GM12878 (cell line): ENCODE data around the gene BTNL8. TPM values are rescaled to one million over a fixed set of nuclear protein-coding genes. Genes with fewer than 3 reads are reported as not detected.
A peak's percentile ranks its signal among the peaks of the same experiment; 100 is the strongest.

Source experiments
- ATAC-seq: fragments of 200-7000 bp; cut with Tn5 transposase; 3 replicates; pipeline ENCODE4 v1.9.1; 2020; ENCODE audit warnings: mild to moderate bottlenecking, moderate library complexity
- BruUV-seq: library from RNA; stranded (reverse); fragments of 400-500 nt; replicated peaks from 2 replicates; lab custom pipeline; 2021; lab: Mats Ljungman, UMichigan
- CTCF ChIA-PET: fragments of 300-600 bp; sonication (Branson Sonifier 250); formaldehyde crosslinking; extraction: SDS; loops from one replicate; lab custom pipeline; 2021; ENCODE audit warnings: inconsistent platforms; lab: Yijun Ruan, JAX
- POLR2A ChIA-PET: fragments of 350-600 bp; formaldehyde crosslinking; extraction: SDS; loops from one replicate; lab custom pipeline; 2021; ENCODE audit warnings: inconsistent platforms; lab: Charles Lee
- RAD21 ChIA-PET: fragments of 300-600 bp; sonication (Branson Sonifier 250); formaldehyde crosslinking; loops from one replicate; lab custom pipeline; 2023; ENCODE audit warnings: antibody characterized with exemption; ENCODE audit not compliant: unreplicated experiment; lab: Charles Lee
- SMC1A ChIA-PET: fragments of 300-600 bp; sonication (Branson Sonifier 250); formaldehyde crosslinking; loops from one replicate; lab custom pipeline; 2023; ENCODE audit not compliant: unreplicated experiment, uncharacterized antibody; lab: Charles Lee
- DNase-seq: peaks from one replicate; pipeline ENCODE4 v3.0.0-alpha.2; 2011; ENCODE audit warnings: low read depth, low spot score
- FAIRE-seq: peaks from 3 replicates; lab custom pipeline; 2011; peaks lifted over from hg19 to GRCh38; lab: Jason Lieb, UNC
- H2AFZ ChIP-seq: 2 replicates; pipeline ENCODE4 v1.6.0; 2011; ENCODE audit warnings: low read depth, low read length, control low read depth; ENCODE audit not compliant: control insufficient read depth
- H3K27ac ChIP-seq: 2 replicates; pipeline ENCODE4 v1.5.1; 2011; ENCODE audit warnings: control low read depth; ENCODE audit not compliant: control insufficient read depth, insufficient read depth
- H3K27me3 ChIP-seq, 2 experiments: replicated peaks in 1 of 2; 2 replicates each; pipeline versions ENCODE4 v1.6.0 to v1.6.1; 2011; ENCODE audit warnings: low read length in 1 of 2; ENCODE audit not compliant: control insufficient read depth in 2 of 2, insufficient read depth in 2 of 2
- H3K36me3 ChIP-seq, 2 experiments: 2 replicates each; pipeline ENCODE4 v1.5.1; 2011; ENCODE audit warnings: low read length in 1 of 2; ENCODE audit not compliant: control insufficient read depth in 2 of 2, insufficient read depth in 2 of 2
- H3K4me1 ChIP-seq: 2 replicates; pipeline ENCODE4 v1.6.1; 2011; ENCODE audit warnings: mild to moderate bottlenecking, low read length, moderate library complexity, mixed read lengths; ENCODE audit not compliant: control insufficient read depth, insufficient read depth
- H3K4me2 ChIP-seq: 2 replicates; pipeline ENCODE4 v1.6.0; 2011; ENCODE audit warnings: control low read depth; ENCODE audit not compliant: control insufficient read depth, insufficient read depth
- H3K4me3 ChIP-seq: fragments of 200-600 bp; sonication (generic); 2 replicates; pipeline ENCODE4 v1.5.1; 2016
- H3K79me2 ChIP-seq: 2 replicates; pipeline ENCODE4 v1.6.0; 2011; ENCODE audit warnings: low read length; ENCODE audit not compliant: control insufficient read depth, insufficient read depth
- H3K9ac ChIP-seq: 2 replicates; pipeline ENCODE4 v1.8.0; 2011; ENCODE audit warnings: low read length, control low read depth, mixed read lengths; ENCODE audit not compliant: control insufficient read depth, insufficient read depth
- H3K9me3 ChIP-seq: replicated peaks from 3 replicates; pipeline ENCODE4 v1.5.1; 2011; ENCODE audit warnings: mild to moderate bottlenecking, low read length; ENCODE audit not compliant: control insufficient read depth, insufficient read depth
- H4K20me1 ChIP-seq: 2 replicates; pipeline ENCODE4 v1.6.0; 2011; ENCODE audit not compliant: control insufficient read depth, insufficient read depth
- BHLHE40 ChIP-seq, 2 experiments: fragments of 450-650 bp in 1 of 2; IDR thresholded peaks; 2 replicates each; pipeline ENCODE4 v1.6.1; 2011 to 2017; ENCODE audit warnings: low read depth in 2 of 2, borderline replicate concordance in 1 of 2, improper control_type of control experiment in 1 of 2, low read length in 1 of 2, mild to moderate bottlenecking in 1 of 2
- CBX5 ChIP-seq: sonication (generic); IDR thresholded peaks from 2 replicates; pipeline ENCODE4 v1.6.1; 2016; ENCODE audit warnings: low read depth, moderate library complexity, mild to moderate bottlenecking, inconsistent platforms
- CHD1 ChIP-seq: IDR thresholded peaks from 2 replicates; pipeline ENCODE4 v1.6.1; 2012; ENCODE audit warnings: low read depth, low read length, improper control_type of control experiment
- CREB1 ChIP-seq: IDR thresholded peaks from 2 replicates; pipeline ENCODE4 v1.6.1; 2012; ENCODE audit warnings: low read depth, mild to moderate bottlenecking, inconsistent platforms
- CREM ChIP-seq: IDR thresholded peaks from 2 replicates; pipeline ENCODE4 v1.6.1; 2014; ENCODE audit warnings: antibody characterized with exemption, low read depth
- EED ChIP-seq: sonication (generic); IDR thresholded peaks from 2 replicates; pipeline ENCODE4 v1.6.1; 2016; ENCODE audit warnings: antibody characterized with exemption, low read depth
- EP300 ChIP-seq, 2 experiments: fragments of 150-350 bp in 1 of 2; IDR thresholded peaks; 2 replicates each; pipeline ENCODE4 v1.6.1; 2011 to 2012; ENCODE audit warnings: low read depth in 2 of 2, low read length in 2 of 2, borderline replicate concordance in 1 of 2, improper control_type of control experiment in 1 of 2, inconsistent platforms in 1 of 2; ENCODE audit not compliant: control insufficient read depth in 1 of 2
- FOXM1 ChIP-seq: IDR thresholded peaks from 2 replicates; pipeline ENCODE4 v1.6.1; 2012; ENCODE audit warnings: low read depth, mild to moderate bottlenecking, inconsistent platforms, low read length, moderate library complexity
- MXI1 ChIP-seq: fragments of 150-350 bp; IDR thresholded peaks from 2 replicates; pipeline ENCODE4 v1.6.1; 2011; ENCODE audit warnings: low read depth, mild to moderate bottlenecking, inconsistent platforms, low read length, improper control_type of control experiment
- NBN ChIP-seq: fragments of 450-650 bp; IDR thresholded peaks from 2 replicates; pipeline ENCODE4 v1.6.1; 2016
- POLR2A ChIP-seq: IDR thresholded peaks from 2 replicates; pipeline ENCODE4 v1.6.1; 2011; ENCODE audit warnings: low read depth, mild to moderate bottlenecking, low read length
- RAD21 ChIP-seq: IDR thresholded peaks from 2 replicates; pipeline ENCODE4 v1.6.1; 2011; ENCODE audit warnings: mild to moderate bottlenecking, low read depth, low read length, moderate library complexity; ENCODE audit not compliant: insufficient read depth
- RUNX3 ChIP-seq: IDR thresholded peaks from 2 replicates; pipeline ENCODE4 v1.6.1; 2012; ENCODE audit warnings: low read length, inconsistent platforms
- SMARCA5 ChIP-seq: fragments of 450-650 bp; IDR thresholded peaks from 2 replicates; pipeline ENCODE4 v1.6.1; 2017; ENCODE audit warnings: mild to moderate bottlenecking
- SMC3 ChIP-seq: IDR thresholded peaks from 2 replicates; pipeline ENCODE4 v1.6.1; 2011; ENCODE audit warnings: low read length, improper control_type of control experiment, borderline replicate concordance
- SP1 ChIP-seq: IDR thresholded peaks from one replicate; pipeline ENCODE4 v1.6.1; 2011; ENCODE audit warnings: low read depth, low read length
- TAF1 ChIP-seq: IDR thresholded peaks from 2 replicates; pipeline ENCODE4 v1.6.1; 2011; ENCODE audit warnings: mild to moderate bottlenecking, low read depth, low read length, borderline replicate concordance
- YY1 ChIP-seq: IDR thresholded peaks from 2 replicates; pipeline ENCODE4 v1.6.1; 2011; ENCODE audit warnings: low read depth, mild to moderate bottlenecking, low read length
- ZSCAN29 ChIP-seq: fragments of 450-650 bp; IDR thresholded peaks from 2 replicates; pipeline ENCODE4 v1.6.1; 2017; ENCODE audit warnings: mild to moderate bottlenecking, moderate library complexity
- WGBS: methylation state at CpG from one replicate; pipeline ENCODE4 v1.1.6; 2016; ENCODE audit warnings: low lambda C conversion rate; ENCODE audit not compliant: insufficient replicate concordance, insufficient coverage; ENCODE audit errors: missing lambda C conversion rate; 5-methylcytosine and 5-hydroxymethylcytosine counted together
- in situ Hi-C: fragments of 300-500 bp; cut with MboI; formaldehyde crosslinking; loops from 9 replicates; pipeline ENCODE4 v1.14.3; 2018; ENCODE audit warnings: mixed read lengths
- intact Hi-C: fragments of 100-400 bp; cut with micrococcal nuclease; formaldehyde crosslinking; loops from one replicate; pipeline ENCODE4 v1.14.2; 2022; ENCODE audit not compliant: unreplicated experiment
- polyA plus RNA-seq, 11 experiments: library from polyadenylated mRNA; depleted of rRNA in 4 of 11; unstranded in 6 of 11; stranded (reverse) in 5 of 11; fragments of >200 nt; fragmentation: Nextera tagmentation in 4 of 11; fragmentation: Illumina TruSeq in 1 of 11; extraction: Ambion mirVana in 4 of 11; extraction: Trizol in 1 of 11; gene quantifications; 1 replicate in 1 of 11; 2 replicates in 10 of 11; pipeline versions ENCODE4 v1.2.1 to v1.2.3, GENCODE V29; 2011 to 2016; ENCODE audit warnings: inconsistent platforms in 2 of 11, missing spikeins in 2 of 11, low read depth in 1 of 11
- total RNA-seq, 4 experiments: library from RNA; depleted of rRNA in 3 of 4; stranded (reverse); fragments of >200 nt in 3 of 4; fragmentation: Illumina TruSeq in 1 of 4; extraction: Trizol in 1 of 4; gene quantifications; 2 replicates each; pipeline versions ENCODE4 v1.2.1 to v1.2.3, GENCODE V29; 2013 to 2021
- TF ChIP-seq, protein P1 (sequence below): fragments of 450-650 bp; IDR thresholded peaks from 2 replicates; pipeline ENCODE4 v1.6.1; 2017; ENCODE audit warnings: mild to moderate bottlenecking
- TF ChIP-seq, protein P2 (sequence below), 3 experiments: IDR thresholded peaks in 2 of 3; conservative IDR thresholded peaks in 1 of 3; 2 replicates each; pipeline ENCODE4 v1.5.1; 2011; ENCODE audit warnings: low read depth in 3 of 3, low read length in 3 of 3, mild to moderate bottlenecking in 3 of 3, control low read depth in 2 of 3, moderate library complexity in 2 of 3, inconsistent platforms in 1 of 3, mixed read lengths in 1 of 3; ENCODE audit not compliant: control insufficient read depth in 2 of 3, insufficient read depth in 1 of 3; ENCODE audit errors: extremely low read depth in 1 of 3

BTNL8 gene
- total and polyA plus RNA-seq, 10 of the 15 experiments (the other 5 are each of a cell fraction or from before 2014, with no cell fraction given), result 0.13 to 3.4 (median 0.26) TPM; not detected in 2

DNA sequence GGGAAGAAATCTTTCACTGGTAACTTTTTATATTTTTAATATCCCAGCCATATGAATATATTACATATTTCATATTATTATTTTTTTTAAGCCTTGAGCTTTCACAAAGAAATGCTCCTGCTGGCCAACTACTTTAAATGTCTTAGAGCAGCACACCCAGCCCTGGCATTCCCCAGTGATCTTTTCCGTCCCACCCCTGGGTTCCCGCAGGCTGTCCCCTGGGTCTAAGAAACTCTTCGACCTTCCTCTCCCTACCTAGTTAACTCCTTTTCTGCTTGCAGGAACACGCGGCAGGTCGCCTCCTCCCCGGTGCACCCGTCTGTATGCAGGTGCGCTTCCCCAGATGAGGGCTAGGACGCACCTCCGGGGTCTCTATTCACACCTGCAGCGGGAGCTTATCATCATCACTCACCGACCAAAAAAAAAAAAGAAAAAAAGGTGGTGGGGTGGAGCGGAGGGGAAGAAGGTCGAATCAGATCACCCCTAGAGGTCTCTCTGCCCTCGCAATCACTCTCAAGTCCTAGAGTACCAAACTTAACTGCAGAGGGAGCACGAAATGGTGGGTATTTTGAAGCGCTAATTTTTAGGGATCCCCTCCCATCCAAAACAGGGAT, 38.6 kb upstream of the BTNL8 start:
- Histone ChIP-seq H3K4me2 (peak overlapping the region; percentile 66), H3K9me3 (no peaks in the 10 kb centered on the region), H3K9ac (peak overlapping the region; percentile 82), H3K4me3 (peak overlapping the region; percentile 94), H2AFZ (peak overlapping the region; percentile 75), H3K4me1 (no peaks in the 10 kb centered on the region; the same call in 1 of the 2 replicates), H4K20me1 (no peaks in the 10 kb centered on the region), H3K27me3 (no peaks in the 10 kb centered on the region), H3K27ac (peak overlapping the region; percentile 77), H3K36me3 (peaks cover 0 to 3% of the 10 kb centered on the region in 2 experiments; a peak in 3 of 4 replicates), H3K79me2 (peaks cover 15% of the 10 kb centered on the region)
- TSS peak; percentile 75 for BruUV-seq
- in situ Hi-C loops, result loop anchor here (5.0 kb wide), 1 partner anchor 58 kb away; the partner anchor contains the start of gene MGAT1
- WGBS, result 0% methylated on average over 18 of the region's 18 CpGs
- intact Hi-C loops, result loop anchor here (1.0 to 10.0 kb wide), 5 partner anchors 28 to 402 kb away; partner anchors contain the start of genes MGAT1 and TRIM52
- no peak for DNase-seq
- FAIRE-seq, result peak; percentile 93
- ATAC-seq, result peak; percentile 82
- RAD21 ChIA-PET, result interaction anchor here (0.6 to 2.9 kb wide), 13 partner anchors 8 to 390 kb away, joined by 3 to 16 read pairs (median 4); no protein-coding TSS in a partner anchor
- POLR2A ChIA-PET, result interaction anchor here (0.6 to 3.5 kb wide), 12 partner anchors 23 to 325 kb away, joined by 3 to 24 read pairs (median 5); no protein-coding TSS in a partner anchor
- SMC1A ChIA-PET, result interaction anchor here (1.3 to 2.3 kb wide), 6 partner anchors 30 to 303 kb away, joined by 3 to 11 read pairs (median 4); no protein-coding TSS in a partner anchor
- CTCF ChIA-PET, result interaction anchor here (0.7 to 2.1 kb wide), 9 partner anchors 10 to 329 kb away, joined by 3 to 8 read pairs (median 3); no protein-coding TSS in a partner anchor
- TF ChIP-seq SMARCA5 (no peak), FOXM1 (peak; percentile 46; the same call in 1 of the 2 replicates), NBN (0 out of 2 replicates have a peak, but pooled peaks have one; percentile 51), SMC3 (peak; percentile 16; the same call in 1 of the 2 replicates), YY1 (peak; percentile 63; the same call in 1 of the 2 replicates), RAD21 (peak; percentile 51), MXI1 (peak; percentile 56; the same call in 1 of the 2 replicates), CBX5 (no peak), EED (0 out of 2 replicates have a peak, but pooled peaks have one; percentile 30), POLR2A (no peak), ZSCAN29 (no peak), EP300 (IDR thresholded peaks at IDR 0.05; ENCODE audit: borderline replicate concordance in 1 of 2, control insufficient read depth in 1 of 2, low read depth in 2 of 2, low read length in 2 of 2) (no peak), RUNX3 (peak; percentile 13), BHLHE40 (IDR thresholded peaks at IDR 0.05; ENCODE audit: borderline replicate concordance in 1 of 2, low read depth in 2 of 2, low read length in 1 of 2) (no peak), SP1 (peak; percentile 10), CHD1 (no peak), CREB1 (0 out of 2 replicates have a peak, but pooled peaks have one; percentile 15), TAF1 (peak; percentile 31; the same call in 1 of the 2 replicates), CREM (0 out of 2 replicates have a peak, but pooled peaks have one; percentile 17)
- TF ChIP-seq, protein P1, sequence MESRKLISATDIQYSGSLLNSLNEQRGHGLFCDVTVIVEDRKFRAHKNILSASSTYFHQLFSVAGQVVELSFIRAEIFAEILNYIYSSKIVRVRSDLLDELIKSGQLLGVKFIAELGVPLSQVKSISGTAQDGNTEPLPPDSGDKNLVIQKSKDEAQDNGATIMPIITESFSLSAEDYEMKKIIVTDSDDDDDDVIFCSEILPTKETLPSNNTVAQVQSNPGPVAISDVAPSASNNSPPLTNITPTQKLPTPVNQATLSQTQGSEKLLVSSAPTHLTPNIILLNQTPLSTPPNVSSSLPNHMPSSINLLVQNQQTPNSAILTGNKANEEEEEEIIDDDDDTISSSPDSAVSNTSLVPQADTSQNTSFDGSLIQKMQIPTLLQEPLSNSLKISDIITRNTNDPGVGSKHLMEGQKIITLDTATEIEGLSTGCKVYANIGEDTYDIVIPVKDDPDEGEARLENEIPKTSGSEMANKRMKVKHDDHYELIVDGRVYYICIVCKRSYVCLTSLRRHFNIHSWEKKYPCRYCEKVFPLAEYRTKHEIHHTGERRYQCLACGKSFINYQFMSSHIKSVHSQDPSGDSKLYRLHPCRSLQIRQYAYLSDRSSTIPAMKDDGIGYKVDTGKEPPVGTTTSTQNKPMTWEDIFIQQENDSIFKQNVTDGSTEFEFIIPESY, result no peak
- TF ChIP-seq, protein P2, sequence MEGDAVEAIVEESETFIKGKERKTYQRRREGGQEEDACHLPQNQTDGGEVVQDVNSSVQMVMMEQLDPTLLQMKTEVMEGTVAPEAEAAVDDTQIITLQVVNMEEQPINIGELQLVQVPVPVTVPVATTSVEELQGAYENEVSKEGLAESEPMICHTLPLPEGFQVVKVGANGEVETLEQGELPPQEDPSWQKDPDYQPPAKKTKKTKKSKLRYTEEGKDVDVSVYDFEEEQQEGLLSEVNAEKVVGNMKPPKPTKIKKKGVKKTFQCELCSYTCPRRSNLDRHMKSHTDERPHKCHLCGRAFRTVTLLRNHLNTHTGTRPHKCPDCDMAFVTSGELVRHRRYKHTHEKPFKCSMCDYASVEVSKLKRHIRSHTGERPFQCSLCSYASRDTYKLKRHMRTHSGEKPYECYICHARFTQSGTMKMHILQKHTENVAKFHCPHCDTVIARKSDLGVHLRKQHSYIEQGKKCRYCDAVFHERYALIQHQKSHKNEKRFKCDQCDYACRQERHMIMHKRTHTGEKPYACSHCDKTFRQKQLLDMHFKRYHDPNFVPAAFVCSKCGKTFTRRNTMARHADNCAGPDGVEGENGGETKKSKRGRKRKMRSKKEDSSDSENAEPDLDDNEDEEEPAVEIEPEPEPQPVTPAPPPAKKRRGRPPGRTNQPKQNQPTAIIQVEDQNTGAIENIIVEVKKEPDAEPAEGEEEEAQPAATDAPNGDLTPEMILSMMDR (IDR thresholded peaks at IDR 0.05 in 2 of 3, conservative IDR thresholded peaks at IDR 0.05 in 1 of 3; ENCODE audit: control insufficient read depth in 2 of 3, extremely low read depth in 1 of 3, insufficient read depth in 1 of 3, low read depth in 3 of 3, low read length in 3 of 3), result peak; percentile 35 to 56 (median 51); a peak in 5 of 6 replicates
